ENCODE results near the gene UPK2.

UPK2 gene

GRCh38 chr11:118956094-118956846 lies at the start of gene UPK2:
UPK2 (plus strand) TSS chr11:118956298; CDS start chr11:118956351, 53 bp downstream.
- DNase-seq, result peak; percentile 88

- DNase-seq, result peak; percentile 85
Observed at GRCh38 chr11:118907051-118908042, 48.8 kb upstream of the UPK2 start.

GRCh38 chr11:118908264-118908663 lies 47.8 kb upstream of the UPK2 start:
- no peak for DNase-seq

GRCh38 chr11:118908901-118909618 lies 47.0 kb upstream of the UPK2 start:
- peak; percentile 97 for DNase-seq

- no peak for DNase-seq
Observed at GRCh38 chr11:118909619-118910308, 46.3 kb upstream of the UPK2 start.

GRCh38 chr11:118910309-118911112 lies 45.6 kb upstream of the UPK2 start:
- DNase-seq, result peak; percentile 95

- no peak for DNase-seq
Observed at GRCh38 chr11:118911113-118911879, 44.8 kb upstream of the UPK2 start.

GRCh38 chr11:118911880-118912741 lies 44.0 kb upstream of the UPK2 start:
- peak; percentile 80 for DNase-seq

- DNase-seq, result no peak
Observed at GRCh38 chr11:118912742-118913410, 43.2 kb upstream of the UPK2 start.

GRCh38 chr11:118913411-118914125 lies 42.5 kb upstream of the UPK2 start:
- no peak for DNase-seq

- DNase-seq, result no peak
Observed at GRCh38 chr11:118914178-118914918, 41.8 kb upstream of the UPK2 start.

GRCh38 chr11:118914987-118915386 lies 41.1 kb upstream of the UPK2 start:
- no peak for DNase-seq

- DNase-seq, result no peak
Observed at GRCh38 chr11:118915396-118915795, 40.7 kb upstream of the UPK2 start.

GRCh38 chr11:118915941-118916841 lies 39.9 kb upstream of the UPK2 start:
- DNase-seq, result no peak

- DNase-seq, result no peak
Observed at GRCh38 chr11:118916842-118917388, 39.2 kb upstream of the UPK2 start.

- DNase-seq, result no peak
Observed at GRCh38 chr11:118917481-118918127, 38.5 kb upstream of the UPK2 start.
